ENCODE data around the gene CRLF2. TPM values are rescaled to one million over a fixed set of nuclear protein-coding genes. Genes with fewer than 3 reads are reported as not detected.

Gene CRLF2
- total and polyA plus RNA-seq, 2 donors (not counting 3 experiments of a cell fraction or from before 2014, with no cell fraction given) = not detected

DNA sequence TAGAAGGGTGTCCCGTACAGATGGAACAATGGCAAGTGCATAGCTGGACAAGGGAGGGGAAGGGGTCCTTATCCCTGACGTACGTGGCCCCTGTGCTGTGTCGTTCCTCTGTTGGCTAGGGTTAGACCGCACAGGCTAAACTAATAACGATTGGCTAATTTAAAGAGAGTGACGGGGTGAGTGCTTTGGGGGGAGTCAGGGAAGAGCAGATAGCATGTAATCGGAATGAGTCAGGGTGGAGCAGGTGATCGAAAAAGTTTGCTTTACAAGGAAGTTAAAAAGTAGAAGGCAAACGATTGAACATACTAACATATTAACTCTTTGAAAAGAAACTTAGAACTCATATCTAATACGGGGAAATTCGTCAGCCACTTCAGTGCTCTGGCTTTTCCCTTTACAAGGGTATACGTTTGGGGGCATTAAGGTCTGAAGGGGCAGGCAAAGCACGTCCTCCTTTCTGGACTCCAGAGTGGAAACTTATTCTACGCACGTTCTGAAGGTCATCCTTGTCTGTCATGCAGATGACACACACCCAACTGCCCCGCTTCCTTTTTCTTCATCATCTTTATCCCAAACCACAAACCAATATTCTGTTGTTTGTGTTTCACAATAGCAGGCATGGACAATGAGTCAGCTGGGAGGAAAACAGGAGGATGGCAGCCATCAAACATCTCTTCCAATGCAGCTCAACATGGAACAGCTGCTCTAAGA, 10.2 kb upstream of the CRLF2 start:
- no peaks in the 10 kb centered on the region for H3K27me3 ChIP-seq (ENCODE audit: control insufficient read depth in 2 of 2, insufficient read depth in 2 of 2, low read length in 2 of 2)
- H3K9me1 ChIP-seq (replicated peaks; ENCODE audit: control insufficient read depth, extremely low read depth, insufficient read depth, low read length) = no peaks in the 10 kb centered on the region
- intact Hi-C loops (cut with micrococcal nuclease) (no loop called here), dilution Hi-C loops (cut with MboI; ENCODE audit: extremely low pct_ligation_motif_present, low sequenced_read_pairs) (no loop called here)
- no peak overlapping the region for H3K27ac ChIP-seq (ENCODE audit: insufficient read depth, low read depth, low read length)
- no peak for DNase-seq (ENCODE audit: low read depth, low spot score)
- no peaks in the 10 kb centered on the region for H3K4me1 ChIP-seq (ENCODE audit: control insufficient read depth, extremely low read depth, insufficient read depth, low read length)
- no peak overlapping the region for H3K9ac ChIP-seq (replicated peaks; ENCODE audit: extremely low read depth, insufficient read depth, low read length)
- no peaks in the 10 kb centered on the region for H3K36me3 ChIP-seq (ENCODE audit: control insufficient read depth in 2 of 2, extremely low read depth in 1 of 2, insufficient read depth in 2 of 2, low read length in 2 of 2)
- TF ChIP-seq GATA2 (IDR thresholded peaks at IDR 0.05; ENCODE audit: insufficient read depth, insufficient read length, low read depth, low read length) = no peak
- TF ChIP-seq, protein P1, sequence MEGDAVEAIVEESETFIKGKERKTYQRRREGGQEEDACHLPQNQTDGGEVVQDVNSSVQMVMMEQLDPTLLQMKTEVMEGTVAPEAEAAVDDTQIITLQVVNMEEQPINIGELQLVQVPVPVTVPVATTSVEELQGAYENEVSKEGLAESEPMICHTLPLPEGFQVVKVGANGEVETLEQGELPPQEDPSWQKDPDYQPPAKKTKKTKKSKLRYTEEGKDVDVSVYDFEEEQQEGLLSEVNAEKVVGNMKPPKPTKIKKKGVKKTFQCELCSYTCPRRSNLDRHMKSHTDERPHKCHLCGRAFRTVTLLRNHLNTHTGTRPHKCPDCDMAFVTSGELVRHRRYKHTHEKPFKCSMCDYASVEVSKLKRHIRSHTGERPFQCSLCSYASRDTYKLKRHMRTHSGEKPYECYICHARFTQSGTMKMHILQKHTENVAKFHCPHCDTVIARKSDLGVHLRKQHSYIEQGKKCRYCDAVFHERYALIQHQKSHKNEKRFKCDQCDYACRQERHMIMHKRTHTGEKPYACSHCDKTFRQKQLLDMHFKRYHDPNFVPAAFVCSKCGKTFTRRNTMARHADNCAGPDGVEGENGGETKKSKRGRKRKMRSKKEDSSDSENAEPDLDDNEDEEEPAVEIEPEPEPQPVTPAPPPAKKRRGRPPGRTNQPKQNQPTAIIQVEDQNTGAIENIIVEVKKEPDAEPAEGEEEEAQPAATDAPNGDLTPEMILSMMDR (IDR thresholded peaks at IDR 0.05; ENCODE audit: extremely low read depth in 1 of 2, insufficient read depth in 1 of 2, low read depth in 1 of 2, low read length in 2 of 2) = no peak
- no peak for TF ChIP-seq EZH2 (IDR thresholded peaks at IDR 0.05; ENCODE audit: borderline replicate concordance, low read depth, low read length, severe bottlenecking)
- no peak for TF ChIP-seq POLR2A (IDR thresholded peaks at IDR 0.05; ENCODE audit: low read depth, low read length)
- no peak for TF ChIP-seq FOS (IDR thresholded peaks at IDR 0.05; ENCODE audit: borderline replicate concordance, insufficient read depth, low read length)
- no peak for TF ChIP-seq MYC (IDR thresholded peaks at IDR 0.05; ENCODE audit: low read depth, low read length)
- no peak for TF ChIP-seq POLR2AphosphoS5 (IDR thresholded peaks at IDR 0.05; ENCODE audit: insufficient read depth, low read depth, low read length)
- TF ChIP-seq JUN (IDR thresholded peaks at IDR 0.05; ENCODE audit: borderline replicate concordance, insufficient read depth, insufficient read length, low read depth) = no peak
- TF ChIP-seq MAX (IDR thresholded peaks at IDR 0.05; ENCODE audit: insufficient read depth, insufficient read length) = no peak
- H3K4me3 ChIP-seq (replicated peaks in 1 of 3; ENCODE audit: insufficient read depth in 1 of 3, low read depth in 1 of 3, low read length in 3 of 3) = no peak overlapping the region
- ChIA-PET CTCF (no interaction called here), POLR2A (no interaction called here)
- no peak overlapping the region for H2AFZ ChIP-seq (ENCODE audit: low read depth, low read length)
- no TSS peak for BruUV-seq (replicated peaks)
- H3K9me3 ChIP-seq (replicated peaks; ENCODE audit: control insufficient read depth, insufficient read depth, low read length) = no peaks in the 10 kb centered on the region
- H4K20me1 ChIP-seq (replicated peaks; ENCODE audit: control insufficient read depth, extremely low read depth, insufficient read depth, low read length) = no peaks in the 10 kb centered on the region
- H3K4me2 ChIP-seq (ENCODE audit: insufficient read depth, low read length) = no peak overlapping the region
- no peaks in the 10 kb centered on the region for H3K79me2 ChIP-seq (ENCODE audit: control insufficient read depth, insufficient read depth, low read length)
- FAIRE-seq = no peak
